Epithelial cell of prostate (primary cell): ENCODE data around the gene CXXC5.

Experiments used
- DNase-seq: peaks from one replicate; pipeline ENCODE4 v3.0.0-alpha.2; 2011; ENCODE audit warnings: low read depth, low spot score
- H3K27ac ChIP-seq: fragments of 450-650 bp; 2 replicates; pipeline ENCODE4 v1.5.1; 2017; ENCODE audit warnings: mild to moderate bottlenecking

Gene CXXC5

GRCh38 chr5:139660923-139661814, 13.0 kb downstream of the CXXC5 start:
- peak overlapping the region; percentile 73 for H3K27ac ChIP-seq
- DNase-seq = peak; percentile 61

- no peak overlapping the region for H3K27ac ChIP-seq
- DNase-seq = no peak
Observed at GRCh38 chr5:139662617-139663016, 14.5 kb downstream of the CXXC5 start.

- DNase-seq = no peak
- H3K27ac ChIP-seq = no peak overlapping the region
Observed at GRCh38 chr5:139663207-139664085, 15.3 kb downstream of the CXXC5 start.

- DNase-seq = no peak
- no peak overlapping the region for H3K27ac ChIP-seq
Observed at GRCh38 chr5:139664086-139664693, 16.0 kb downstream of the CXXC5 start.

- no peak overlapping the region for H3K27ac ChIP-seq
- DNase-seq = no peak
Observed at GRCh38 chr5:139664727-139665351, 16.7 kb downstream of the CXXC5 start.

- no peak for DNase-seq
- H3K27ac ChIP-seq = no peak overlapping the region
Observed at GRCh38 chr5:139665626-139666025, 17.5 kb downstream of the CXXC5 start.

GRCh38 chr5:139666551-139666950, 18.4 kb downstream of the CXXC5 start:
- H3K27ac ChIP-seq = no peak overlapping the region
- DNase-seq = no peak

GRCh38 chr5:139667001-139667729, 19.0 kb downstream of the CXXC5 start:
- DNase-seq = no peak
- H3K27ac ChIP-seq = no peak overlapping the region

- peak overlapping the region; percentile 60 for H3K27ac ChIP-seq
- DNase-seq = no peak
Observed at GRCh38 chr5:139667730-139668063, 19.5 kb downstream of the CXXC5 start.

- DNase-seq = no peak
- H3K27ac ChIP-seq = peak overlapping the region; percentile 60
Observed at GRCh38 chr5:139668064-139668880, 20.1 kb downstream of the CXXC5 start.

- peak overlapping the region; percentile 60 for H3K27ac ChIP-seq
- no peak for DNase-seq
Observed at GRCh38 chr5:139668924-139669661, 20.9 kb downstream of the CXXC5 start.

- no peak for DNase-seq
- H3K27ac ChIP-seq = no peak overlapping the region
Observed at GRCh38 chr5:139669662-139670368, 21.7 kb downstream of the CXXC5 start.

GRCh38 chr5:139670369-139671095, 22.4 kb downstream of the CXXC5 start:
- no peak for DNase-seq
- no peak overlapping the region for H3K27ac ChIP-seq

GRCh38 chr5:139671096-139671841, 23.1 kb downstream of the CXXC5 start:
- no peak overlapping the region for H3K27ac ChIP-seq
- DNase-seq = no peak

GRCh38 chr5:139675213-139675612, 27.1 kb downstream of the CXXC5 start:
- H3K27ac ChIP-seq = no peak overlapping the region
- DNase-seq = no peak

GRCh38 chr5:139675825-139676224, 27.7 kb downstream of the CXXC5 start:
- DNase-seq = no peak
- no peak overlapping the region for H3K27ac ChIP-seq
